Thyroid gland (tissue), 4 donors: Measurements from ENCODE around the gene ING3.

Source experiments
- POLR2A ChIP-seq, 2 donors: fragments of 450-650 bp; IDR thresholded peaks; one replicate each; pipeline ENCODE4 v1.6.1; 2017; ENCODE audit warnings: antibody characterized with exemption in 2 of 2, mild to moderate bottlenecking in 2 of 2, moderate library complexity in 1 of 2
- TF ChIP-seq, protein P1 (sequence below), 6 experiments: fragments of 200-600 bp in 3 of 6; fragments of 450-650 bp in 3 of 6; sonication (generic) in 3 of 6; IDR thresholded peaks; one replicate each; pipeline ENCODE4 v1.5.1; 2016 to 2019; ENCODE audit warnings: antibody characterized with exemption in 6 of 6, mild to moderate bottlenecking in 2 of 6, inconsistent platforms in 1 of 6, moderate library complexity in 1 of 6

DNA sequence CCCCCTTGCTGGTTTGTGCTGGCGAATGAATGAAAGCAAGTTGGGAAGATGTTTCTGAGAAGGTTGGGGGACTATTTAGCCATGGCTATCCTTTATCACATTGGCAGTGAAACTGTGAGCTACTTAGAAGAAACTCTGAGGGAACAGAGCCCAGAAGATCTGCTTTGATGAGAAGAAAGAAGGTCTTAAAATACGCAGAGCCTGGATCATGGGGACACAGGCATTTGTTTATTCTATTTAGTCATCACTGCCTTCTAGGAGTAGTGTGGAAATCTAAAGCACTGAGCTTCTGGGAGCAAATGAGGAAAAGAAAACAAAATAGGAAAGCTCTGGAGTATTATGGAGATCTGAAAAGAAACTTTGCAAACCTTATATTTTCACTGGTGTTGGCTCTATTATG is 66.4 kb downstream of the ING3 start:
- TF ChIP-seq, protein P1, sequence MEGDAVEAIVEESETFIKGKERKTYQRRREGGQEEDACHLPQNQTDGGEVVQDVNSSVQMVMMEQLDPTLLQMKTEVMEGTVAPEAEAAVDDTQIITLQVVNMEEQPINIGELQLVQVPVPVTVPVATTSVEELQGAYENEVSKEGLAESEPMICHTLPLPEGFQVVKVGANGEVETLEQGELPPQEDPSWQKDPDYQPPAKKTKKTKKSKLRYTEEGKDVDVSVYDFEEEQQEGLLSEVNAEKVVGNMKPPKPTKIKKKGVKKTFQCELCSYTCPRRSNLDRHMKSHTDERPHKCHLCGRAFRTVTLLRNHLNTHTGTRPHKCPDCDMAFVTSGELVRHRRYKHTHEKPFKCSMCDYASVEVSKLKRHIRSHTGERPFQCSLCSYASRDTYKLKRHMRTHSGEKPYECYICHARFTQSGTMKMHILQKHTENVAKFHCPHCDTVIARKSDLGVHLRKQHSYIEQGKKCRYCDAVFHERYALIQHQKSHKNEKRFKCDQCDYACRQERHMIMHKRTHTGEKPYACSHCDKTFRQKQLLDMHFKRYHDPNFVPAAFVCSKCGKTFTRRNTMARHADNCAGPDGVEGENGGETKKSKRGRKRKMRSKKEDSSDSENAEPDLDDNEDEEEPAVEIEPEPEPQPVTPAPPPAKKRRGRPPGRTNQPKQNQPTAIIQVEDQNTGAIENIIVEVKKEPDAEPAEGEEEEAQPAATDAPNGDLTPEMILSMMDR (IDR thresholded peaks at IDR 0.05): no peak
- TF ChIP-seq POLR2A (IDR thresholded peaks at IDR 0.05): no peak
